Measurements from ENCODE around the gene PCBP4.
"Not testable (repeated sequence)": the region's sequence is repeated elsewhere in the genome, so short reads cannot be mapped to it uniquely, and the experiment has no call there.

PCBP4 gene

DNA sequence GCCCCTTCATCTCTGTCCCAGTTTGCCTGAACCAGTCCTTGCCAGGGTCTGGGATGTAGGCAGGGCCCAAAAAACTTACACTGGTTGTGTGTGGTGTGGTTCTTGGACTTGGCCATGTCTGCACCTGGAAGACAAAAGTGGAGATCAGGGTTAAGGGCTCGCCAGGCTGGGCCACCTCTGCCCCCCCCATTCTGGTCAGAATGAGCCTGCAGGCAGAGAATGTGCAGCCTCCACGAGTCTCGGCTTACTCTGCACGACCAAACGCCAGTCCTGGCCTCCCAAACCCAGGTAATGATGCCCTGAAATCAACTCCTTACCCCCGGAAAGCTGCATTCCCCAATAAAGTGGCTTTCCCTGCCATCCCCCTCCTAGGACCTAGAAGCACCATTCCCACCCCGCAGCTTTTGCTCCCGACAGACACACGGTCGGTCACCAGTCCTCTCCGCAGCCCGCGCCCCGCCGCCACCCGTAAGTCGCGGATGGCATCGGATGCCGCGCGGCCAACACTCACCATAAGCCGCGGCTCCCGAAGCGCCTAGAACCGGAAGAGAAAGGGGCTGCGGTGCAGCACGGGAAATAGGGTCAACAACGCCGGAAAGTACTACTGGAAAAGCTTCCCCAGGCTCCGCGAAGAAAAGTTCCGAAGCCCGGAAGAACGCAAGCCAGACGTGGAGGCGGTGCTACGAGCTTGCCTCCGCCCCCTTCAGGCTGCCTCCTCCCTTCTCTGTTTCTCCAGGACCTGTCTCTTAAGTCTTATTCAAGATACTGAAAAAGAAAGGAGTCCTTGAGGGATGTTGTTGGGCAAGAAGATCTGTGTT lies 28.3 kb upstream of the PCBP4 start, which contains the start of gene RPL29:
Gene RPL29, minus strand, starts transcription at position 550 of the 818 bp plus-strand sequence. Its CDS starts 434 bp downstream, at position 116.
- TF ChIP-seq, protein P1, sequence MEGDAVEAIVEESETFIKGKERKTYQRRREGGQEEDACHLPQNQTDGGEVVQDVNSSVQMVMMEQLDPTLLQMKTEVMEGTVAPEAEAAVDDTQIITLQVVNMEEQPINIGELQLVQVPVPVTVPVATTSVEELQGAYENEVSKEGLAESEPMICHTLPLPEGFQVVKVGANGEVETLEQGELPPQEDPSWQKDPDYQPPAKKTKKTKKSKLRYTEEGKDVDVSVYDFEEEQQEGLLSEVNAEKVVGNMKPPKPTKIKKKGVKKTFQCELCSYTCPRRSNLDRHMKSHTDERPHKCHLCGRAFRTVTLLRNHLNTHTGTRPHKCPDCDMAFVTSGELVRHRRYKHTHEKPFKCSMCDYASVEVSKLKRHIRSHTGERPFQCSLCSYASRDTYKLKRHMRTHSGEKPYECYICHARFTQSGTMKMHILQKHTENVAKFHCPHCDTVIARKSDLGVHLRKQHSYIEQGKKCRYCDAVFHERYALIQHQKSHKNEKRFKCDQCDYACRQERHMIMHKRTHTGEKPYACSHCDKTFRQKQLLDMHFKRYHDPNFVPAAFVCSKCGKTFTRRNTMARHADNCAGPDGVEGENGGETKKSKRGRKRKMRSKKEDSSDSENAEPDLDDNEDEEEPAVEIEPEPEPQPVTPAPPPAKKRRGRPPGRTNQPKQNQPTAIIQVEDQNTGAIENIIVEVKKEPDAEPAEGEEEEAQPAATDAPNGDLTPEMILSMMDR (IDR thresholded peaks at IDR 0.05; ENCODE audit: low read depth, low read length, missing control alignments): no peak
- peak within 1 kb of the TSS; percentile 100 for H3K4me3 ChIP-seq (replicated peaks; ENCODE audit: low read depth, low read length)
- DNase-seq (ENCODE audit: extremely low read depth, low read depth): peak; percentile 90

DNA sequence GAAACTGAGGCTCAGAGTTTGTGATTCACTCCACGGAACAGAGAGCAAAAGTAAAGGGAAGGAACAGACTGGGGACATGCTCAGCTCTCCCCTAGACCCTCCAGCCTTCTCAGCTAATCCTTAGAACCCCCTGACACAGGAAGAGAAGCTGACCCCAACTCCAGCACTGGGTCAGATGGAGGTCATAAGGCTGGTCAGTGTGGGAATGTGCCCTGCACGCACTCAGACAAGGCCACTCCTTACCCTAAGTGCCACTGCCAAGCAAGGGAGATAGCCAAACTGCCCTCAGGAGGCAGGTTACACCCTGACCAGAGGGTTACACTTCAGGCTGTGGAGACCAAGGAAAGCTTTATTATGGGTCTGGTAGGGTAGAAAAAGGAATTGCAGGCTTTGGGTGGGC lies 27.3 kb upstream of the PCBP4 start:
- DNase-seq (ENCODE audit: extremely low read depth, low read depth): no peak
- peak overlapping the region; percentile 100 for H3K4me3 ChIP-seq (replicated peaks; ENCODE audit: low read depth, low read length)
- TF ChIP-seq, protein P1 (IDR thresholded peaks at IDR 0.05; ENCODE audit: low read depth, low read length, missing control alignments): no peak

DNA sequence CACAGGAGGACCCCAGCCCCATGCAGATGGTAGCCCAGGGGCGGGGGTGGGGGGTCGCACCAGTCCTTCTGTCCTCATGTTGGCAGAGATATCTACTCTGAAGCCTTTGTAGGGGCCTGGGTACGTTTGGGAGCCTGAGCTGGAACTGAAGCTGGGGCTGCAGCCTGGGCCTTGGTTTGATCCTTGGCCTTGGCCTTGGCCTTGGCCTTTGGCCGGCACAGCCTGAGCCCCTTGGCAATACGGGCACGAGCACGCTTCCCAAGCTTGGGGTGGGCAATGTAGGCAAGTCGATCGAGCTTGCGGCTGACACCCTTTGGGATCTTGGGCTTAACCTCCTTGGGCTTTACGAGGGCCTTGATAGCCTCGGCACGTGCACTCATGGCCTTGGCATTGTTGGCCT lies 26.4 kb upstream of the PCBP4 start:
- peak overlapping the region; percentile 100 for H3K4me3 ChIP-seq (replicated peaks; ENCODE audit: low read depth, low read length)
- DNase-seq (ENCODE audit: extremely low read depth, low read depth): not testable (repeated sequence)

DNA sequence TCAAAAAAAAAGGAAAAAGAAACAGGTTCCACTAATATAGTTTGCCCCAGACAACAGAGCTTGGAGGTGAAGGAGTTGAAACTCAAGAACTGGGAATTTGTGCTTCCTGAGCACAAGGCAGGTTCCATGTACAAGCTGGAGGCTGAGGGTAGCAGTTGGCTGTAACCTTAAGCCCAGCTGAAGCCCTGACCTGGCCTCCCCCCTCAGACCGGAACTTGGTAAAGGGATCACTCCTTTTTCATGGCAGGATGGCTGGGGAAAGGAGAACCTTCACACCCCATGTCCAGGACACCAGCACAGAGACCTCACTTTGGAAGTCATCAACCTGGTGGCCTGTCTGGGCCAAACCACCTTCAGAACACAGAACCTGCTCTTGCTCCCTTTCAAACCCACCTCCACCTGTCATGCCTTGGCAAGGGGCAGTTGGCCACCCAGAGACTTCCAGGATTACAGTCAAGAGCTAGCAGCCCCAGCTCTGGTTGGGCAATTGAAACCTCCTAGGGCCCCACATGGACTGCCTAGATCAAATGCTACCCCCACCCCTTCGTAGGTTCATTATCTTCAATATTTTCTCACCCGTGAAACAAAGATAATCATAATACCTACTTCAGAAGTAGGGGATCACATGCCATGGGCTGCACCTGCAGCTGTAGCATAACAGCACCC lies 24.9 kb upstream of the PCBP4 start:
- TF ChIP-seq, protein P1 (IDR thresholded peaks at IDR 0.05; ENCODE audit: low read depth, low read length, missing control alignments): no peak
- no peak overlapping the region; the same call in 1 of the 2 replicates for H3K4me3 ChIP-seq (replicated peaks; ENCODE audit: low read depth, low read length)
- DNase-seq (ENCODE audit: extremely low read depth, low read depth): no peak

DNA sequence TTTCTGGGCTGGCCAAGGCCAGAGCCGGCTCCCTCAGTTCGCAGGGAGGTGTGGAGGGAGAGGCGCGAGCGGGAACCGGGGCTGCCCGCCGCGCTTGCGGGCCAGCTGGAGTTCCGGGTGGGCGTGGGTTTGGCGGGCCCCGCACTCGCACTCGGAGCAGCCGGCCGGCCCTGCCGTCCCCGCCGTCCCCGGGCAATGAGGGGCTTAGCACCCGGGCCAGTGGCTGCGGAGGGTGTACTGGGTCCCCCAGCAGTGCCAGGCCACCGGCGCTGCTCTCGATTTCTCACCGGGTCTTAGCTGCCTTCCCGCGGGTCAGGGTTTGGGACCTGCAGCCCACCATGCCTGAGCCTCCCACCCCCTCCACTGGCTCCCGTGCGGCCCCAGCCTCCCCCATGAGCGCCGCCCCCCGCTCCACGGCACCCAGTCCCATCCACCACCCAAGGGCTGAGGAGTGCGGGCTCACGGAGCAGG lies 23.3 kb upstream of the PCBP4 start:
- not testable (repeated sequence) for DNase-seq (ENCODE audit: extremely low read depth, low read depth); H3K4me3 ChIP-seq (replicated peaks; ENCODE audit: low read depth, low read length)

DNA sequence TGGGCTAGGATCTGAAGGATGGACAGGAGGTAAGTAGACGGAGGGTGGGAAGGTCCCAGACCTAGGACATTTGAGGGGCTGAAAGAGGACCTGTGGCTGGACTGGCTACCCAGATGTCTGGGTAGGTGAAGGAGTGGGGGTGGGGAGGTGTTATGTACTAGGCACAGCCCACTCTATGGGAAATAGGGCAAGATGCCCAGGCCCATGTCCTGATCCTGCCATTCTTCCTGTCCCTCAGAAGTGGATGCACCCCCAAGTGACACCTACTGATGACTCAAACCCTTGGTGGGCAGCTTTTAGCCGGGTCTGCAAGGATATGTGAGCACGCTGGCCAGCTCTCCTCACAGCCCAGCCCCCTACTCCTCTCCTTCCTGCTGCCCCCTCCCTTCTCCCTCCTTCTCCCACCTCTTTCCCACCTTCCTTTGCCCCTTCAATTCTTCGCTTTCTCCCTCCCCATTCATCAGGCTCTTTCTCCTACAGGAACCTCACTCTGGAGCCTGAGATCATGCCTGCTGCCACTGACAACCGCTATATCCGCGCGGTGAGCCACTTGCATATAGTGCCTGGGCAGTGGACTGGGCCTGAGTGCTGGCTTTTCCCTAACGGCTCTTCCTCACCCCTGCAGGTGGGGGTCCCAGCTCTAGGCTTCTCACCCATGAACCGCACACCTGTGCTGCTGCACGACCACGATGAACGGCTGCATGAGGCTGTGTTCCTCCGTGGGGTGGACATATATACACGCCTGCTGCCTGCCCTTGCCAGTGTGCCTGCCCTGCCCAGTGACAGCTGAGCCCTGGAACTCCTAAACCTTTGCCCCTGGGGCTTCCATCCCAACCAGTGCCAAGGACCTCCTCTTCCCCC lies 21.3 kb upstream of the PCBP4 start:
- TF ChIP-seq, protein P1 (IDR thresholded peaks at IDR 0.05; ENCODE audit: low read depth, low read length, missing control alignments): no peak
- no peak for DNase-seq (ENCODE audit: extremely low read depth, low read depth)
- no peak overlapping the region for H3K4me3 ChIP-seq (replicated peaks; ENCODE audit: low read depth, low read length)

DNA sequence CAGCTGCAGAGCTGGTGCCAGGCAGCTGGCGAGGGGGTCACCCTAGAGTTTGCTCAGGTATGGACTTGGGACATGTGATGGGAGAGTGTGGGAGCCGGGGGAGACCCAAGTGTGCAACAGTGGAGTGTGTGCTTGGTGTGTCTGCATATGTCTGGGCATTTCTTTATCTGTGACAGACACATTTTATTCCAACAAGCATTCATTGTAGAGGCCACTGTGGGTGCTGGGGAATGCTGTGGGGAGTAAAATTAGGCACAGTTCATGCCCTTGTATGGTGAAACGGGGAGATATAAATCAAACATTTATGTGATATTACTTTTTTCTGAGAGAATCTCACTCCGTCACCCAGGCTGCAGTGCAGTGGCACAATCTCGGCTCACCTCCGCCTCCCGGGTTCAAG lies 20.3 kb upstream of the PCBP4 start:
- TF ChIP-seq, protein P1 (IDR thresholded peaks at IDR 0.05; ENCODE audit: low read depth, low read length, missing control alignments): no peak
- H3K4me3 ChIP-seq (replicated peaks; ENCODE audit: low read depth, low read length): no peak overlapping the region
- no peak for DNase-seq (ENCODE audit: extremely low read depth, low read depth)

Measured in HFF-Myc (cell line).